HG03575 (cell line): ENCODE results near the gene C13orf46.

ENCODE experiments used
- ATAC-seq: cut with Tn5 transposase; IDR thresholded peaks from one replicate; pipeline ENCODE4 v1.9.1; 2021; ENCODE audit not compliant: unreplicated experiment, insufficient number of reproducible peaks, low FRiP score; ENCODE audit errors: extremely low read depth

The C13orf46 gene

GRCh38 chr13:113975416-113975815 is 1.5 kb upstream of the C13orf46 start:
- ATAC-seq = no peak

GRCh38 chr13:113974304-113975281 is 717 bp upstream of the C13orf46 start:
- ATAC-seq = no peak

GRCh38 chr13:113972451-113973217 is 1.2 kb downstream of the C13orf46 start:
- no peak for ATAC-seq

DNA sequence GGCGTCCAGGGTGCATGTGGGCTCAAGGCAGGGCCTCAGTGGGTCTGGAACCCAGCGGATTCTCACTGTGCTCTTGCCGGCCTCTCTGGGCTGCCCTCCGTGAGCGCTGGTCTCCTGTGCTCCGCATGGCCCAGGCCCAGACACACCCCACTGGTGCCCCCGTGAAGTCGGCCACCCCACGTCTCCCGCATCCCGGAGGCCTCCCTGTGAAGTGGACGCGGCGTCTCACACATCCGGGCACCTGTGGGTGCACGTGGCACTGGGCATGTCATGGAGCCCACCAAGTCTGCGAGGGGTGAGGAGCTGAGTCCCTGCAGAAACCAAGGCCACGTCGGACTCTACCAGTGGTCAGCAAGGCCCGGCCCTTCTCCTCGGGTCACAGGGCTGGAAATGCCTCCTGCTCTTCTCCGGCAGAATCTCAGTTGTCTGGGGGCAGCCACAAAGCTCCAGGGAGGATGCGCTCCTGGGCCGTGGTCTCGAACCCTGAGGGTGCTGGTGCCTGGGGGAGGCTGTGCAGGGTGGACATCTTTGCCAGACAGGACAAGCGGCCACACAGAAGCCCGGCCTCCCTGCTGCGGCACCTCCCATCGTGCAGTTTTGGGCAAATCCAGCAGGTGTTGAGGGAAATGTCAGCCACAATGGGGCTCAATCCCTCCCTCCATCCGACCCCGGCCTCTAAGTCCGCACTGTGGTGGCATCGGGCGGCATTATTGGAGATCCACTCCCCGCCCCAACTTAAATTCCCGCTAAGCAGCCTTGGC is 2.2 kb downstream of the C13orf46 start:
- no peak for ATAC-seq

- ATAC-seq = no peak
Measured at GRCh38 chr13:113970810-113971470, 2.9 kb downstream of the C13orf46 start.

DNA sequence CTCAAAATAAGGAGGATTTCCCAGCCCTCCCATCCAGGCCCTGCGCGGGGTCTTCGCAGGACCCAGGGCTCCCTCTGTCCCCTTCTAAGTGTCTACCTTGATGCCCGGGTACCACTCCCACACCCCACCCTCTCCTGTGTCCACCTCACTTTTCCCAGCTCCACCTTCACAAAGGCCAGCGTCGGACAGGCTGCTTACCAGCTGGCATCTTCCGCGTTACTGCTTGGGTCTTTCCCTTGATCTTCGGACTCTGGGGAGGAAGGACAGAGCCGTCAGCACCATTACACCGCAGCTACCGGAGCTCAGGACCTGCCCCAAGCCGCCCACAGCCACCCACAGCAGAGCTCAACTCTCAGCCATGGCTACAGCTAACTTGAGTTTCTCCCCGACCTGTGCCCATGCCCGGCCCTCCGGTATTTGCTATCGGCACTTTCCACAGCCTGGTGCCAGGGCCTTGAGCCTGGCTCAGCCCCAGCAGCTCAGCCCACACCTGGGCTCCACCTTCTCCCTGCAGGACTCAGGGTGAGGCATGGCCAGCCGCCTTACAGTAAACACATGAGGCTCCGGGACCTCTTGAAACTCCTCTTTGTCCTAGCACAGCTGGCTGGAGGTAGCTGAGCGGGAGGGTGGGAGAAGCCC is 3.8 kb downstream of the C13orf46 start:
- no peak for ATAC-seq

DNA sequence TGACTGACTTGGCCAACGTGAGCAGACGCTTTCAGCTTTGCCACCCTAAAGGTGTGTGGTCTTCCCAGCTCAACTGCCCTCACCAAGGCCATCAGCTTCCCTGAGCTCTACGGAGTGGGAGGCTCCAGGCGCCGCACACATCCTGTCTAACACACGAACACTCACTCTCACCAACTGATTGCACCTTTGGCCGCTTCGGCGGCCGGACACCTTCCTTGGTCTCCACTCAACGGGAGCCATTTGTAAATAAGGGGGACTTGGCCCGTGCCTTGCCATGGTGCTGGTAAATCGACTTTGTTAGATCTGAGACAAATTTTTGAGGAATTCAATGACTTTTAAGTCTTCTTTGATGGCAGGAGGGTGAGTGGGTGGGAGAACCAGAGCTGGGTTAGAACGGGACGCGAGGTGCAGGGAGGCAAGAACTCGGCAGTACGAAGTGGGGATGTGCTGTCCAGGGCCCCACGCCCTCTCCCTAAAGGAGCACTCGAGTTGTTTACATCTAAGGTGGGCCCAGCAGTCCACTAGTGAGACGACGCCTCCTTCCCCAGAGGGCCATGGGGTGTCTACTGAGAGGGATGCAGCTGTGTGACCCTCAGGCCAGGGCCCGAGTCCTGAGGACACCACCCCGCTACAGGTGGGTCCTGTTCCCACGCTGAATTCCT is 4.4 kb downstream of the C13orf46 start:
- ATAC-seq = no peak

DNA sequence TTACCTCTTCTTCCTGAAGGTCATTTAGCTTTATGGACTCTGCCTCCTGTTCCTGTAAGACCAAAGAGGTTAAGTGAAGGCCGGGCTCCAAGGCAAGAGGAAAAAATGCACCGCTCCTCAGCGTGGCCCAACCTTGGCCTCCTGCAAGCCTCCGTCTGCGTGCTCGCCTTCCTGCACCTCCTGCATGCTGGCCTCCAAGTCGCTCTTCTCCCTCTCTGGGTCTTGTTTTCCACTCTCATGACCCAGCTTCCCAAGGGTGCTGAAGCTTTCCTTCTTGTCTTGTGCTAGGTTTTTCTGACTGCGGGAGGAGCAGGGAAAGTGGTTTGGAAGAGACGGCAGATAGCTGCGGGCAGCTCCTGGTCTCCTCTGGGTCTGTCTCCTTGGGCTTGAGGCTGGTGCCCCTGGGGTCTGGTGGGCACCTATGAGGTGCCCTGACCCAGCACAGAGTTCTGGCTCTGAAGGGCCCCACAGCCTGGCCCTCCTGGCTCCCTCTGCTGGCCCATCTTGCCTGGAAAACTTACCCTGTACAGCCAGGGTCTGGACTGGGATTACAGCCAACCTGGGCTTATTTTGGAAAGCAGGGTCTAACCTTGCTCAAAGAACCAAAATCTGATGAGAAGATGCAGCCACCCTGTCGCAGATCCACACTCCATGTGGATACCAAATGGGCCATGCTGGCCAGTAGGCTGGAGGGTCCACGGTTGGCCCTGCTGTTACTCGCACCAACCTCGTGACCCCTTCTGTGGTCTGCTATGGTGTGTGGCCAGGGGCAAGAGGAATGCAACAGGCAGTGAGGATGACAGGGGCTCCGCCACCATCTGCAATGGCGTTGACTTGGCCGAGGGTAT is 5.2 kb downstream of the C13orf46 start:
- no peak for ATAC-seq

DNA sequence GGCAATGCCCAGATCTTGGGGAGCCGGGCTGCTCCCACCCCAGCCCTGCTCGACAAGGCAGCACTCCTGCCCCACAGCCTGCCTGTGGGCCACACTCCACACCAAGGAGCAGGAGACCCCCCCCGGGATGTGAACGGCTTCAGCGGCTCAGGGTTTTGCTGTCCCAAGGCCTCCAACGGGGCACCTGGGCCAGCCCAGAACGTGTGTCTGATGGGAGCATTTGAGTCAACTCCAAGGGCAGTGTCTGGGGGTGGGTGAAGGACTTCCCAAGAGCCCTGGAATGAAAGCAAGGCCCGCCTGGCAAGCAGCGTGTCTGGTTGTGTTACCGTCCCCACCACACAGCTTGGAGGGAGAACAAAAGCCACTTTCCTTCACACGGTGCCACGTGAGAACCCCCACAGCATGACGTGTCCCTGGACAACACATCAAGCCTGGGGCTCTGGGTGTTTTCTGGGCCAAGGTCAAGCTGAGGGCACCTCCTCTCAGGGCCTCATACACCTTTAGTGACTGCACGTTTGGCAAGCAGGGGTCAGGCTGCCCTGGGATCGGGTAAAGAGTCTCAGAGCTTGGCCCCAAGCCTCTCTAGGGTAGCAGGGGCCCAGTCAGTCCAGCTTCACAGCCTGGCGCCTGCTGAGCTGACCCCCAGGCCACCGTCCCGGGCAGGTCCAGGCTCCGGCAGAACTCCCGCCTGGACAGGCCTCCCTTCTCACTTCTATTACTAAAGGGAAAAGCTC is 6.0 kb downstream of the C13orf46 start:
- no peak for ATAC-seq

DNA sequence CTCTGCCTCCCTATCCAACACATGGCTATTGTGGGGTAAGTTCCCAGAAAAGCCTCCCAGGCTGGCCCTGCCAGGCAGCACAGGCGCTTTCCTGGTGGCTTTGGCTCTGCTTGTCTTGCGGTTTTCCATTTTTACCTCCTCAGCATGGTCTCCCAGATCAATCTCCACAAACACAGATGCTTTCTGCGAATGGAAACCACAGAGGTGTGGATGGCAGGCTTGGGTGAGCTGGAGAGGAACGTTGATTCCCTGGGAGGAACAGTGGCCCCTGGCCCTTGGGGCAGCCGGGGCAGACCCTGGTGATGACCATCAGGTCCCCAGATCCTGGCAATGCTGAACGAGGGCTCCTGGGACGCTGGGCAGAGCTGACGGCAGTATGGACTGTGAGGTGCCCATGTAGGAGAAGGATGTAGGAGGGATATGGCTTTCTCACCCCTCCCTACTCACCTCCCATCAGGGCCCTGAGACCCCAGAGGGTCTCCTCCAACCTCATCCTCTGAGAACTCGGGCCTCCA is 6.6 kb downstream of the C13orf46 start:
- no peak for ATAC-seq

GRCh38 chr13:113965968-113966884 is 7.7 kb downstream of the C13orf46 start:
- no peak for ATAC-seq

DNA sequence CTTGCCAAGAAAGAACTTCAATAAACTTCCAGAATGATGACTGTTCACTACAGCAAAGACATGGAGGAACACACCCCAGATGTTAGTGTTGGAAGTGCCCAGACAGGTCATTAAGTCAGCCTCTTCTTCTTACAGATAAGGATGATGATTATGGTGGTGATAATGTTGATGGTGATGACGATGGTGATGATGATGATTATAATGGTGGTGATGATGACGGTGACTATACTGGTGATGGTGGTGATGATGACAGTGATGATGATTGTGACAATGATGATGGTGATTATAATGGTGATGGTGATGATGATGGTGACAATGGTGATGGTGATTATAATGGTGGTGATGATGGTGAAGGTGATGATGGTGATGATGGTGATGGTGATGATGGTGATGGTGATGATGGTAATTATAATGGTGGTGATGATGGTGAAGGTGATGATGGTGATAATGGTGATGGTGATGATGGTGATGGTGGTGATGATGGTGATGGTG is 8.4 kb downstream of the C13orf46 start:
- no peak for ATAC-seq

DNA sequence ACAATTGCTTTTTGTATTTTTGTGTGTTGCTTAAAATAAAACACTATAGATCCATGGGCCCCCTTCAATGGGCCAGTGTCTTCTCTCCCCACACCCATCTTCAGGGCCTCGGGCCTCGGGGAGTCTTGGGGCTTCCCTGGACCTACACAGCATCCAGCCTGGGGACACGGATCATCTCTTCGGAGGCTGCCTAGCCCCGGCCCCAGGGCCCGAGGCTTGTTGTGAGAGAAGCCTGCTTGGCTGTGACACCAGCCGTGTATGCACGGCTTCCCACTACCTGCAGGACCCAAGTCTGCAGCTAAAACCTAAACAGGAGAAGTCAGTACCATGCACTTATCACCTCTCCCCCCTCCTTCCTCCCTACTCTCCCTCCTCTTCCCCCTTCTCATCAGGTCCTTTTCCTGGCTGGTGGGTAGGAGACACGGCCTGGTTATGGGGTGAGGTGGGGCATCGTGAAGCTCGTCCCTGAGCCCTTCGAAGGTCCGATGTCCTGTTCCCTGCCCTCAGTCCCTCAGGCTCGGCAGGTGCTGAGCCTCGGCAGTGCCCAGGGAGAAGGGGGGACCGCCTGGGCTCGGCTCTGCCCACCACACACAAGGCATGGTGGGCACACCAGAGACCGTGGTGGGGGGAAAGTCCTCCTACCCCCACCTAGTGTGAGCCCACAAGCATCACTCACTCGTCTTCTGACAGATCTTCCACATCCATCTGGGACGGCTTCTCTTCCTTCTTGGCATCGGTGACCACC is 9.5 kb downstream of the C13orf46 start:
- ATAC-seq = no peak

DNA sequence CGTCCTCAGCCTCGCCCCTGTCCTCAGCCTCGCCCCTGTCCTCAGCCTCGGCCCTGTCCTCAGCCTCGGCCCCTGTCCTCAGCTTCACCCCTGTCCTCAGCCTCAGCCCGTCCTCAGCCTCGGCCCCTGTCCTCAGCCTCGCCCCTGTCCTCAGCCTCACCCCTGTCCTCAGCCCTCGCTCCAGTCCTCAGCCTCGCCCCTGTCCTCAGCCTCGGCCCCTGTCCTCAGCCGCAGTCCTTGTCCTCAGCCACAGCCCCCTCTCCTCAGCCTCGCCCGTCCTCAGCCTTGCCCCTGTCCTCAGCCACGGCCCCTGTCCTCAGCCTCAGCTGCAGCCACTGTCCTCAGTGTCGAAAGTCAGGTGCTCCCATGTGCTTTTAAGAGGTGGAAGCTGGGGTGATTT is 10.5 kb downstream of the C13orf46 start:
- no peak for ATAC-seq

GRCh38 chr13:113962975-113963374 is 10.9 kb downstream of the C13orf46 start:
- no peak for ATAC-seq
